Measurements from ENCODE around the gene LONP2.

DNA sequence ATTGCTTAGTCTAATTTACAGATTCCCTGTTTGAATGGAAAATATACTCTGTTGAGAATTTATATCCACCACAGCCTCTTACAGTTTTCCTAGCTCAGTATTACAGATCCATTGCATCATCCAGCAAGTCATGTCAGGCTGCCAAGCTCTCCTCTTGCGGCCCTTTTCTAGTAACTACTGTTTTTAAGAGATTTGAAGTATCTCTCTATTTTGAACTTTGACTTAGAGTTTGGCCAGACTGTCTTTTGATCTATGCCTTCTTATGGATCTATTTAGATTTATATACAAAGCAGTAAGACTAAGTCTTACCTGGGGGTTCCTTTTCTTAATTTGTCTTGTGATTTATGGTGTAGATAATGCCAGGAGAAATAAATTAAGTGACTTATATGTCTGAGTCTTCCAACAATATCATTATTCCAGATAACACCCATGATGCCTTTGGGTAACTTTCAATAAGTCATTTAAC, 56.3 kb downstream of the LONP2 start:
- TF ChIP-seq CTCF (IDR thresholded peaks at IDR 0.05; ENCODE audit: poor library complexity, severe bottlenecking) (no peak), EP300 (conservative IDR thresholded peaks at IDR 0.05; ENCODE audit: poor library complexity, severe bottlenecking) (no peak), SMC3 (conservative IDR thresholded peaks at IDR 0.05; ENCODE audit: poor library complexity) (no peak)

Data from neural cell (in vitro differentiated cells).